Stimulated activated CD4-positive, alpha-beta T cell treated with anti-CD3 and anti-CD28 coated beads, Interleukin-1b, Interleukin-23, amount 100 ng/mL, for 4 hours (primary cell): ENCODE results near the gene THSD4.

Experiments used
- DNase-seq, 2 donors: peaks; one replicate each; pipeline ENCODE4 v3.0.0-alpha.2; 2020; ENCODE audit warnings: low read depth in 2 of 2

Gene THSD4

GRCh38 chr15:71328453-71328852, 213.2 kb downstream of the THSD4 start:
- no peak for DNase-seq

DNA sequence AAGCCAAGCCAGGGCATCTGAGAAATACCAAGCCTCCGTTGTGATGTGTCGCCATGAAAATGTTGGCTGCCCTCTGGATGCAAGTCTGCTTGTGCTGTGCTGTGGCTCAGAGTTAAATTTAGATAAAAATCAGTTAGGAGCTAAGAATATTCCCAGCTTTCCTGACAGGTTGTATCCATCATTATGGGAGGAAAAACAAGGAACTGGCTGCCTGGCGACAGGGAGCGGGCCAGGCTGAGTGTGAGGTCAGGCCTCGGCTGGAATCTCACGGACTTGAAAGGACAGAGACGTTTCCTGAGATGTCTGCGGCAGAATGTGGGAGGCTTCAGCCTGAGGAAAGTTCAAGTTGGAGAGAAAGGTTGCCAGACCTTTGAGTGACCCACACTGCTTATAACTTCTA, 213.8 kb downstream of the THSD4 start:
- no peak for DNase-seq

DNA sequence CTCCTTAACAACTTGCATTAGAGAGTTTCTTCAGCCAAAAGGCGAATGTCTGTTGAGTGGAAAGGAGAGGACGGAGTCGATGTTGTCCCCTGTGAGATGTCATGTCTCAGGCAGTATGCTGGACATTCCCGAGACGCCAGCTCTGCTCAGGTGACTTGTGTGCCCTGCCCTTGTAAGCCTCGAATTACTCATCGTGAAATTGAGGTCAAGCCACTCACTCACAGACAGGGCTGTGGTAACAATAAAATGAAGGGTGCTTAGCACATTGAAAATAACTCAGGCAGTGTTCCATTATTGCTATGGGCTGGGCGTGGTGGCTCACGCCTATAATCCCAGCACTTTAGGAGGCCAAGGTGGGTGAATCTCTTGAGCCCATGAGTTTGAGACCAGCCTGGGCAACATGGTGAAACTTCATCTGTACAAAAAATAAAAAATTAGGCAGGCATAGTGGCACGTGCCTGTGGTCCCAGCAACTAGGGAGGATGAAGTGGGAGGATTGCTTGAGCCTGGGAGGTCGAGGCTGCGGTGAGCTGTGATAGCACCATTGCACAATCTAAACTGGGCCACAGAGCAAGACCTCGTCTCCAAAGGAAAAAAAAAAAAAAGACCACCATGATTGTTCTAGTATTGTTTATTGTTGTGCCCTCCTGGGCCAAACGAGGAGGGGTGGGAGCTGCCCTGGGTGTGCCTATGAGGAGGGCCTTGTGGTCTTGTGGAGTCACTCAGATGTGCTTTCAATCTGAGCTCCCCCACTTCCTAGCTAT, 214.4 kb downstream of the THSD4 start:
- no peak for DNase-seq

- DNase-seq, result no peak
Observed at GRCh38 chr15:71330638-71331162, 215.4 kb downstream of the THSD4 start.

- no peak for DNase-seq
Observed at GRCh38 chr15:71331173-71331572, 215.9 kb downstream of the THSD4 start.

- no peak for DNase-seq
Observed at GRCh38 chr15:71332431-71333004, 217.2 kb downstream of the THSD4 start.

- no peak for DNase-seq
Observed at GRCh38 chr15:71333136-71333700, 217.9 kb downstream of the THSD4 start.

GRCh38 chr15:71333839-71334238, 218.6 kb downstream of the THSD4 start:
- DNase-seq, result no peak

DNA sequence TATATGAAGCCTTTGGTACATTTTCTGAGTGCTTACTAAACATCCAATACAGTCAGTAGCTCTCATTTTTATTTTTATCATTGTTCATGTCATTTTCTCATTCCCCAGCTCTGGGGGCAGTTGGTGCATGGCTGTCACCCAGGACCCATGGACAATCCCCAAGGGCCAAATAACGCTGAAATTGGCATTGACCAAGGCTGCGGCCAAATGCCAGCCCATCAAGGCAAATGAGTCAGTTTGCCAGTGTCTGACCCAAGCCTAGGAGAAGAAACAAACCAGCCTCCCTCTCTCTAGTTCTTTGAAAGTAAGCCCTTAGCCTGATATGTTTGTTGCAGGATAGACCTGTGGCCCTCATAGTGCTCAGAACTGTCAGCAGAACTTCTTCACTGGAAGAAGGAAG, 219.2 kb downstream of the THSD4 start:
- no peak for DNase-seq

- no peak for DNase-seq
Observed at GRCh38 chr15:71334873-71335272, 219.6 kb downstream of the THSD4 start.

DNA sequence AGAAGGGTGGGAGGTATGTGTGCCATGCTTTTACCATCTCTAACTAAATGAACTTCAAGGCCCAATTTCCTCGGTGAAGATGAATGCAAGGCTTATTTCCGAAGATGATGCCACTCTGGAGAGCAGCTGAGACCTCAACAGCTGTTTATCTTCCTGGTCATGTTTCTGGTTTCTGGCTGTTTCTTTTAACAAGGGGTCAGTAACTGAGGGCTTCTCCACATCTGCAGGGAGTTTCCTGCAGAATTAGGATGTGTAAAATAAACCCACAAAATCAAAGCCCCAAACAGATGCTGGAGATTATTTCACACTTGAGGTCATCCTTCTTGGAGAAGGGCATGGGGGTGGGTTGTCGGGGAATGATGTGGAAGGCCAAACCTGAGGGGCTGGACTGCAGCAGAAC, 220.3 kb downstream of the THSD4 start:
- no peak for DNase-seq

GRCh38 chr15:71336671-71337070, 221.4 kb downstream of the THSD4 start:
- no peak for DNase-seq

DNA sequence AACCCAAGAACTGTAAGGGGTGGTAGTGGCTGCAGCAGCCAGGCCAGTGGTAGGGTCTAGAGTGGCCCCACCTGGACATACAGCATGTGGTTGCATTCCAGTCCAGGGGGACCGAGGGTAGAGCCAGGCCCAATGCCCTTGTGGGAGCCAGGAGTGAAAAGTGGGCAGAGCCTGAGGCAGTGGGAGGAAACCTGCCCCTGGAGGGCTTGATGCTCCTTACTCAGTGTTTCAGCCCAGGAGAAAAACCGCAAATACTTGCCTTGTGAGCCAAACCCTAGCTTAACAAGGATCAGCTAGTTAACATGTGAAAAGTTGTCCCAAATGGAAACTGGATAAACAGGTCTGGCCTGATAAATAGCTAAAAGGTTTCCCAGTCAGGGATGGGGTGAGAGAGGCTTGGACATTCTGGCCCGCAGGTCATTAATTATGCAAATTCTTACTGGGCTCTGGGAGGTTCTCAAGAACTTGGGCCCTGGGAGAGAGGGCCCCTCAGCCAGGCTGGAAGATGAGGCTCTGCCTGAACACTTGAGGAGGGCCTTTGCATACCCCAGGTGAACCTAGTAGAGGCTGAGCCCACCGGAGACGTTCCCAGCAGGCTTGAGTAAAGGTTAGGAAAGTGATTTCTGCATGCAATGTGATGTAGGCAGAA, 222.1 kb downstream of the THSD4 start:
- no peak for DNase-seq

DNA sequence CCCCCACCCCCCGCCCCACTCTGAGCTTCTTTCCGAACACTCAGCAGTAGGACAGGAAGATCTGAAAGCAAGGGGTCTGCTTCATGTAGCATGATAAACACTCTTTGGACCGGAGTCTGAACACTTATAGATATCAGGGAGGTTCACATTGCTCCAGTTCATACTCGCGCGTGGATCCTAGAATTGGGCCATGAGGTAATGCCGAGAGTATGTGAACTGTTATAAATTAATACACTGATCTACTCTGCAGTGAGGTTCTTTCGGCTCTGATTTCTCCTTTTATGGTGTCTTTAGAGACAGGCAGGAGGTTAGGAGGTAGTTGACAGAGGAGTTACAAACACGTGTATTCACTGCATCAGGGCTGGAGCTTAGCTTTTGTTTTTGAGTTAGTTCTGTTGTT, 223.0 kb downstream of the THSD4 start:
- no peak for DNase-seq

DNA sequence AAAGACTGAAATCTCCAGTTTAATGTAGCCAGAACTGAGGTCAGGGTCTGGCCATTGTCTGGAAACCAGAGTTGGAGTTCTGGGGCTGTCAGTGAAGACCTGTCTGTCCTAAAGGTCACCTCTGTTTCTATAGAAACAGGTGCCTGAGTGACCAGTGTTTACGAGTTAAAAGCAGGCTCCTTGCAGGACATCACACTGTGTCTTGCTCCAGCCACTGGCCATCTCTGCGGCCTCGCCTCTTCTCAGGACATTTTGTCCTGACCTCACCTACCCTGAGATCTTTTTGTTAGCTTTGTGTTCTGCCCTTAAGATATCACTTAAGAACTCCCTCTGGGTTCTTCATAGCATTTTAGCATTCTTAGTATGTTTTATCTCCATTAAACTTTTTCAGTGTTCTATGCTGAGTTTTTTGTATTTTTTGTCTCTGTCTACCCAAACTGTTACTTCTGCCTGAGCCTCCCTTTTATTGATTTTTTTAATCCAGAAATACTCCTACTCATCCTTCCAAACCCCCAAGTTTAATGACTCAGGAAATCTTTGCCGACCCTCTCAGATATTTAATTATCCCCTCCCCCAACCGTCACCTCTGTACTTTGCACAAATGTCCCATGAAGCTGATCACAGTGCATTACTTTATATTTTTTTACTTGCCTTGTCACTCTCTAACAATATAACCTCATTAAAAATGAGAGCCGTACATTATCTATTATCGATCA, 223.7 kb downstream of the THSD4 start:
- DNase-seq, result no peak

DNA sequence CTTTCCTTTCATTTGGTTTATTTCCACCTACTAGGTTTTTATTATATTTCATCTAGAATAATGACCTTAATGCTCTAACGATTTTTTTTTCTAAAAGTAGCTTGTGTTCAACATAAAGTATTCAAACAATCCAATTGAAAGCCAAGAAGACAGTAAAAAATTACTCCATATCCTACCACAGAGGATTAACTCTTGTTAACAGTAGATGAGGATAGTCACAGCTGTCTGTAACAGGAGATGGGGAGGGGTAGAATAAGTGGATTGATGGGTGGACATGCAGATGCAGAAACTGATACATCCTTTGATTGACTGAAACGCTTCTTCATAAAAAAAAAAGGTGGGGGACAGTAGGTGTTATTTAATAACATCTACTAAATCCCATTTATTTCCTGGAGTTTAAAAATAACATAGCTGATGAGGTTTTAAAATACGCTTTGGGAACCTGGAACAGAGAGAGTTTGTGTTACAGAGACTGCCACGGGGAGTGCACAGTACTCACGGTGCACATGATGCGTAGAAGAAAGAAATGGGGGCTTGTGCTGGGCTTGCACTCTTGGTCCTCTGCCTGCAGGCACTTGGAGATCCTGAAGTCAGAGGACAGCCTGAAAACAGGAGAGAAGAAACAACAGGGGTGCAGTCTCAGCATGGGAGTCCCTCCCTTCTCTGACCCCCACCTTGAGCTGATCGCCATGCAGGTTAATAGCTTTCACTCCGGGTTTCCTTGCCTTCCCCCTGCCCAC, 226.7 kb downstream of the THSD4 start:
- DNase-seq, result no peak

GRCh38 chr15:71342658-71343057, 227.4 kb downstream of the THSD4 start:
- DNase-seq, result no peak

GRCh38 chr15:71344316-71344715, 229.0 kb downstream of the THSD4 start:
- no peak for DNase-seq

DNA sequence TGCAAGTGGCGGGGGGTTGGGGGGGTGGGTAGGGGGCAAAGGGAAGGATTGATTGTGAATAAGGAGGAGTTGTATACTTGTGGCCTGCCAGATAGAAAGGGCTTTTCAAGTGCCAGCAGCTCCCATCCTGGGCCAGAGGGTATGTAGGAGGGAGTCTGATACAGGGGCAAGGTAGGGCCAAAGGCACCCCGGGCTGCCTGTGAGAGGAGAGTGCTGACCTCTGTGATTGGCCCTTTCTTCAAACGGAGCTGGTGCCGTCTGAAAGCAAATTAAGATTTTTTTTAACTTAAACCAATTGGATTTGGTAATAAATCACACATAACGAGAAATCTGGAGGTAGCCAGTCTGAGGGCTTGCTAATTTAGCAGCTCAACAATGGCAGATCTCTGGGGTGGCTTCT, 229.9 kb downstream of the THSD4 start:
- no peak for DNase-seq

DNA sequence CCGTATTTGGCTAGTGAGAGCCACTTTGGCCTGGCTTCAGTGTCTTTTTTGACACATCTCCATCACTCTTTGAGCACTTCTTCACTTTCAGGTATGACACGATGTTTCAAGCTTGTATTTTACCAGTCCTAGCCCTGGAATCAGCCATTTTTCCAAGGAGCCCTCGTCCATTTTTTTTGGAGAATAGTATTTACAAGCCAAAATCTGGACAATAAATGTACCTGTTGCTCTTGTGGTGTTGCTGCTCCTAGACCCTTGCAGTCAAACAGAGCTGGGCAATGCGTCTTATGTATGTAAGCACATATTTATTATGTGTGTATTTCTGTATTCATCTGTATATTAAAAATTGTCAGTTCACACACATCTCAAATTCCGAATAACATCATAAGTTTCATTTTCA, 231.2 kb downstream of the THSD4 start:
- no peak for DNase-seq

DNA sequence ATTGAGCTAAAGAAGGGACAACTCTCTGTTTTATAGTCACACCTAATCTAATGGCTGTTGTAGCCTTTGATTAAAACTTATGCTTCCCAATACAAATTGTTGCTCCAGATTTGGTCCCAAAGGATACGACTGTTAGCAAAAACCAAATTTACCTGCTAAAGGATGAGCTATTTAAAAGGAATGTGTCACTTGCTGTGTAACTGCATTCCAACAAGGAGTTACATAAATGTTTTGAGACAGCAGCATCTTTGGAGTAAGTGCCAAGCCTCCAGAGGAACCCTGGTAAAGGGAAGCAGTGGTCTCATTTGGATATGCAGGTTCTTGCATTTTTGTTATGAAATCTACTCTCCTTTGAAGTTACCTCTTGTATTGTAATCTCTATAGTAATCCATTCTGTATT, 233.3 kb downstream of the THSD4 start:
- DNase-seq, result no peak
